Jurkat, Clone E6-1 (cell line): Measurements from ENCODE around the gene DHH.
"Not testable (repeated sequence)": the region's sequence is repeated elsewhere in the genome, so short reads cannot be mapped to it uniquely, and the experiment has no call there.

Source experiments
- DNase-seq: peaks from one replicate; pipeline ENCODE4 v3.0.0-alpha.2; 2011; ENCODE audit warnings: low read depth, low spot score
- H3K4me3 ChIP-seq: 2 replicates; pipeline ENCODE4 v1.5.1; 2011; ENCODE audit warnings: mild to moderate bottlenecking, low read length, control low read depth, moderate library complexity

Gene DHH

GRCh38 chr12:49088150-49088931, 6.3 kb downstream of the DHH start:
- peak; percentile 83 for DNase-seq
- H3K4me3 ChIP-seq = 0 out of 2 replicates have a peak overlapping the region, but pooled peaks have one; percentile 23

GRCh38 chr12:49086116-49086515, 8.5 kb downstream of the DHH start:
- H3K4me3 ChIP-seq = no peak overlapping the region
- DNase-seq = no peak

GRCh38 chr12:49084438-49084837, 10.2 kb downstream of the DHH start:
- no peak overlapping the region for H3K4me3 ChIP-seq
- DNase-seq = no peak

- DNase-seq = no peak
- H3K4me3 ChIP-seq = no peak overlapping the region
Measured at GRCh38 chr12:49079793-49080192, 14.8 kb downstream of the DHH start.

GRCh38 chr12:49070971-49071370, 23.6 kb downstream of the DHH start:
- H3K4me3 ChIP-seq = no peak overlapping the region
- DNase-seq = no peak

- DNase-seq = peak; percentile 96
- peak within 1 kb of the TSS; percentile 91 for H3K4me3 ChIP-seq
Measured at GRCh38 chr12:49069507-49070346, 24.9 kb downstream of the DHH start, which contains the start of gene RHEBL1. TSS of gene RHEBL1 (minus strand) at chr12:49069979. CDS start at chr12:49069785, 194 bp downstream.

GRCh38 chr12:49068879-49069506, 25.6 kb downstream of the DHH start:
- no peak for DNase-seq
- peak overlapping the region; percentile 91 for H3K4me3 ChIP-seq

GRCh38 chr12:49066120-49066519, 28.5 kb downstream of the DHH start:
- no peak for DNase-seq
- H3K4me3 ChIP-seq = no peak overlapping the region

- no peak overlapping the region for H3K4me3 ChIP-seq
Measured at GRCh38 chr12:49064767-49065152, 29.8 kb downstream of the DHH start.

GRCh38 chr12:49061916-49062315, 32.7 kb downstream of the DHH start:
- H3K4me3 ChIP-seq = not testable (repeated sequence)

More at GRCh38 chr12:49064767-49065152, 29.8 kb downstream of the DHH start:
- no peak for DNase-seq

GRCh38 chr12:49061157-49061650, 33.4 kb downstream of the DHH start:
- H3K4me3 ChIP-seq = peak overlapping the region; percentile 88
- DNase-seq = no peak

More at GRCh38 chr12:49061916-49062315, 32.7 kb downstream of the DHH start:
- not testable (repeated sequence) for DNase-seq

- peak; percentile 95 for DNase-seq
- peak within 1 kb of the TSS; percentile 88 for H3K4me3 ChIP-seq
Measured at GRCh38 chr12:49060237-49061156, 34.1 kb downstream of the DHH start, which contains the start of gene KMT2D. TSS of gene KMT2D (minus strand) at chr12:49060794. CDS start at chr12:49055324, 5,470 bp downstream.

- DNase-seq = no peak
- H3K4me3 ChIP-seq = peak overlapping the region; percentile 88
Measured at GRCh38 chr12:49059299-49060171, 35.1 kb downstream of the DHH start.

GRCh38 chr12:49059045-49059298, 35.6 kb downstream of the DHH start:
- DNase-seq = no peak
- peak overlapping the region; percentile 88 for H3K4me3 ChIP-seq

- DNase-seq = no peak
- peak overlapping the region; percentile 88 for H3K4me3 ChIP-seq
Measured at GRCh38 chr12:49058366-49059044, 36.1 kb downstream of the DHH start.

GRCh38 chr12:49057888-49058287, 36.7 kb downstream of the DHH start:
- no peak for DNase-seq
- H3K4me3 ChIP-seq = peak overlapping the region; percentile 88
